Choroid plexus epithelial cell (primary cell): Measurements from ENCODE around the gene LRP2.

Experiments used
- DNase-seq: peaks from one replicate; pipeline ENCODE4 v3.0.0-alpha.2; 2010; ENCODE audit warnings: low read depth
- H3K4me3 ChIP-seq: 2 replicates; pipeline ENCODE4 v1.5.1; 2011; ENCODE audit warnings: low read depth, mild to moderate bottlenecking, control low read depth, low read length, moderate library complexity
- CTCF ChIP-seq: conservative IDR thresholded peaks from 2 replicates; pipeline ENCODE4 v1.5.1; 2011; ENCODE audit warnings: low read depth, mild to moderate bottlenecking, control low read depth, inconsistent platforms, low read length, moderate library complexity

Gene LRP2

DNA sequence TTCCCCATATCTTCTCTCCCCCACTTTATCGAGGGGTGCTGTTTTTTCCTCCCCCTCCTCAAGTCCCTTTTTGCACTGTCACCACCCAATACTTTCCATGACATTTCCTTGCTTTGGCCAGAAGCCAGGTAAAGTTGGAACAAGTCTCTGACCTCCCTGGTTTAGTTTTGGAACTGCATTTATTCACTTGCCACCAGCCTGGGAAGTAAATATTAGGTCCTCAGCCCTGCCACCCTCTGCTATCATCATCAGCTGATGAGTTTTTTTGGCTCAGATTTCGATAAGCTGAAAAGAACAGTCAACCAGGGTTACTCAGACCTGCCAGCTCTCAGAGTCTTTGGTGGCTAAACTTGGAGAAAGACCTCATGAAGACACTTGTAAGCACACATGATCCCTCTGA, 246.0 kb downstream of the LRP2 start:
- no peak overlapping the region for H3K4me3 ChIP-seq
- no peak for TF ChIP-seq CTCF
- DNase-seq: no peak

DNA sequence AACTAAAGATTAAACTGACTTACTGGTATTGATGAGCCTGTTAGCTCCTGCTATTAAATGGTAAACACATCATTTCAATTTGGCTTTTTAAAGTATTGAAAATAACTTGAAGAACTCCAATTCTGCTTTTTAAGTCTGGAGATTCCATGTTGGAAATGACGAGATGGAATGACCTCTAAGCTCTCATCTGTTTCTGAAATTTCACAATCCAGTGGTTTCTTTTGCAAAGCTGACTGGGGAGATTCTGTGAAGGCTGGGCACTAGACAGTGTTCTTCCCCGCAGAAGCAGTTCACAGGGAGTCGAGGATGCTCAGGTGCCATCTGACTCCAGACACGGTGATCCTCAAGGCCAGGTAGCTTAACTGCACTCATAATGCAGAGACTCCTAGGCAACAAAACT, 248.3 kb downstream of the LRP2 start:
- TF ChIP-seq CTCF: no peak
- no peak overlapping the region for H3K4me3 ChIP-seq
- no peak for DNase-seq

DNA sequence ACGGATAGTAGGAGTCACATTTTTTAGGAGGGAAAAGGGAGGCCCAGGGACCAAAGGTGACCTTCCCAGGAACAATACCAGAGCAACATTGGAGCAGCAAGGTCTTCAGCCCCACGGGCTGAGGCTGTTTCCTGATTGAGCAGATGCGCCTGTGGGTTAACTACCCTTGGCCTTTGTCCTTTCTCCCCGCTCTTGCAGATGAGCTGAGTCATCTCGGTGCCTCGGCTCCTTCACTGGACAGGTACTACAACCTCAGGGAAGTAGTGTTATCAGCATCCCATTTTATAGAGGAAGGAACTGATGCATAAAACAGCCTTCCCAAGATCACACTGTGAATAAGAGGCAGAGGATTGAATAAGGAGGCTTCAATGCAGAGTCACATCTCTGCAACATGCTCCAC, 249.5 kb downstream of the LRP2 start:
- DNase-seq: no peak
- no peak for TF ChIP-seq CTCF
- H3K4me3 ChIP-seq: no peak overlapping the region

- TF ChIP-seq CTCF: no peak
- no peak overlapping the region for H3K4me3 ChIP-seq
- no peak for DNase-seq
These were observed 251.4 kb downstream of the LRP2 start for GRCh38 chr2:169110916-169111315.

- TF ChIP-seq CTCF: no peak
- no peak for DNase-seq
- no peak overlapping the region for H3K4me3 ChIP-seq
These were observed 251.9 kb downstream of the LRP2 start for GRCh38 chr2:169110419-169110818.

DNA sequence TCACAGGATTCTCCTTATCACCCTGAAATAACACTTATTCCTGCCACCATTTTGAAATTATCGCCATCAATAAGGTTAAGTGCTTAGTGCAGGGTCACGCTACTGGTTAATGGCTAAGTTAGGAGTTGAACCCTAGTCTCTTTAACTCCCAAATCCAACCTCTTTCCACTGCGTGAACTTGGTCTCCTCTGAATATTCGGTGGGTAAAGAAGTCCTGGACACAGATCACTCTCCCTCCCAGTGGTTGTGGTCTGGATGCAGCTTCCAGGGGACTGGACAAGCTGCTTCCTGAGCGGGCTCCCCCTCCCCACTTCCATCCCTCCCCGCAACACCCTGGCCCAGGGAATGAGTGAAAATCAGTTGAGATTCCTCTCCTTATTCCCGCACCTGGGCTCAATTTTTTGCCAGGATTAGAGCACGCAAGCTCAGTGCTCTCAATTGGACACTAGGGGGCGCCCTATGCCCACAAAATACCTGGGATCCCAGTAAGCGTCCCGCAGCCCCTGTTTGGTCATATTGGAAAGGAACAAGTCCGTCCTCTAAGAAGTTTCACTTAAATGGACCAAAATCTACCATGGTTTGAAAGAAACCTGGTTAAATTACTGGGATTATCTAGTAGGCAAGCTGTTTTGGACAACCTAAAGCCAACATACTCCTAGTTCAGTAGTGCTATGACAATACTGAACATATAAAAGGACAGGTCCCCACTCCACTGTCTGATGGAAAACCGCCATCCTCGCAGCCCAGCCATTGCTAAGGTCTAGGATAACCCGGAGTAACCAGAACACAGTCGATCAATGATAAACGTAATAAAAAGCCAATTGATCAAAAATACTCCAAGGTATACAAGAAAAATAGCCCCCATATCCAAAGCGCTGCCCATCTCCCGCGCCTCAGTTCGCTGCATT, 252.6 kb downstream of the LRP2 start:
- peak; percentile 87 for DNase-seq
- no peak overlapping the region for H3K4me3 ChIP-seq
- peak; percentile 90 for TF ChIP-seq CTCF
